Measurements from ENCODE around the gene SEL1L.

DNA sequence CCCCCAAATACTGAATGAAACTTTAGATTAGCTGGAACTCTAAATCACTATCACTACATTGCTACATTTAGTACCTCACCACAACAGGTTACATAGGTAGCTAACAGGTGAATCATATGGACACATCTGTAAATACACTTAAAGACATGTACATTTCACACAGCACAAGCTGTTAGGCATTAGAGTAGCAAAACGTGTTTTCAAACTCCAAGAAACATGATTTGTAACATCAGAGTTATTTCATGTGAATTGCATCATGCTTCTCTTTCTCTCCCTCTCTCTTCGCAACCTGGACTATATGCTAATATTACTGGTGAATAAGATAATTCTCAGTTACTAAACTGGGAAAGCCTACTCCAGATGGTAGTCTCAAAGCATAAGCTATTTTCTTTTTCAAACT lies 4.3 kb downstream of the SEL1L start:
- TF ChIP-seq POLR2A (IDR thresholded peaks at IDR 0.05) = no peak
- TF ChIP-seq, protein P1, sequence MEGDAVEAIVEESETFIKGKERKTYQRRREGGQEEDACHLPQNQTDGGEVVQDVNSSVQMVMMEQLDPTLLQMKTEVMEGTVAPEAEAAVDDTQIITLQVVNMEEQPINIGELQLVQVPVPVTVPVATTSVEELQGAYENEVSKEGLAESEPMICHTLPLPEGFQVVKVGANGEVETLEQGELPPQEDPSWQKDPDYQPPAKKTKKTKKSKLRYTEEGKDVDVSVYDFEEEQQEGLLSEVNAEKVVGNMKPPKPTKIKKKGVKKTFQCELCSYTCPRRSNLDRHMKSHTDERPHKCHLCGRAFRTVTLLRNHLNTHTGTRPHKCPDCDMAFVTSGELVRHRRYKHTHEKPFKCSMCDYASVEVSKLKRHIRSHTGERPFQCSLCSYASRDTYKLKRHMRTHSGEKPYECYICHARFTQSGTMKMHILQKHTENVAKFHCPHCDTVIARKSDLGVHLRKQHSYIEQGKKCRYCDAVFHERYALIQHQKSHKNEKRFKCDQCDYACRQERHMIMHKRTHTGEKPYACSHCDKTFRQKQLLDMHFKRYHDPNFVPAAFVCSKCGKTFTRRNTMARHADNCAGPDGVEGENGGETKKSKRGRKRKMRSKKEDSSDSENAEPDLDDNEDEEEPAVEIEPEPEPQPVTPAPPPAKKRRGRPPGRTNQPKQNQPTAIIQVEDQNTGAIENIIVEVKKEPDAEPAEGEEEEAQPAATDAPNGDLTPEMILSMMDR (IDR thresholded peaks at IDR 0.05) = no peak
